Endothelial cell of umbilical vein (primary cell): Measurements from ENCODE around the gene PAX6. TPM values are rescaled to one million over a fixed set of nuclear protein-coding genes. Genes with fewer than 3 reads are reported as not detected.

Experiments used
- BruUV-seq: library from RNA; stranded (reverse); fragments of 400-500 nt; replicated peaks from 2 replicates; lab custom pipeline; 2021; lab: Mats Ljungman, UMichigan
- CTCF ChIA-PET: fragments of 300-600, 350-600 bp; sonication (Branson Sonifier 250); formaldehyde crosslinking; loops from one replicate; lab custom pipeline; 2021; ENCODE audit warnings: antibody characterized with exemption, inconsistent platforms; lab: Charles Lee
- POLR2A ChIA-PET: fragments of 300-600, 350-600 bp; sonication (Branson Sonifier 250); formaldehyde crosslinking; loops from one replicate; lab custom pipeline; 2021; ENCODE audit warnings: antibody characterized with exemption, inconsistent platforms; lab: Charles Lee
- DNase-seq: peaks from one replicate; pipeline ENCODE4 v3.0.0-alpha.2; 2011; ENCODE audit warnings: low read depth, low spot score
- FAIRE-seq: peaks from 2 replicates; lab custom pipeline; 2011; peaks lifted over from hg19 to GRCh38; lab: Jason Lieb, UNC
- H2AFZ ChIP-seq: 2 replicates; pipeline ENCODE4 v1.6.0; 2012; ENCODE audit warnings: low read depth, low read length, control low read depth, inconsistent platforms
- H3K27ac ChIP-seq: 2 replicates; pipeline ENCODE4 v1.5.1; 2011; ENCODE audit warnings: low read depth, mild to moderate bottlenecking, control low read depth, low read length, moderate library complexity; ENCODE audit not compliant: insufficient read depth
- H3K27me3 ChIP-seq, 2 experiments: 2 replicates each; pipeline versions ENCODE4 v1.6.0 to v1.6.1; 2011; ENCODE audit warnings: low read length in 2 of 2, mixed read lengths in 1 of 2; ENCODE audit not compliant: control insufficient read depth in 2 of 2, insufficient read depth in 2 of 2
- H3K36me3 ChIP-seq, 2 experiments: 2 replicates in 1 of 2; 3 replicates in 1 of 2; pipeline ENCODE4 v1.5.1; 2011; ENCODE audit warnings: low read length in 2 of 2, mild to moderate bottlenecking in 1 of 2, moderate library complexity in 1 of 2; ENCODE audit not compliant: control insufficient read depth in 2 of 2, insufficient read depth in 2 of 2; ENCODE audit errors: extremely low read depth in 1 of 2
- H3K4me1 ChIP-seq: 3 replicates; pipeline ENCODE4 v1.5.1; 2011; ENCODE audit warnings: mild to moderate bottlenecking, low read length; ENCODE audit not compliant: control insufficient read depth, insufficient read depth; ENCODE audit errors: extremely low read depth
- H3K4me2 ChIP-seq: 2 replicates; pipeline ENCODE4 v1.6.1; 2011; ENCODE audit warnings: low read length, control low read depth, mixed read lengths; ENCODE audit not compliant: insufficient read depth
- H3K4me3 ChIP-seq, 3 experiments: fragments of 200-600 bp in 1 of 3; sonication (generic), shearing (Covaris generic) in 1 of 3; replicated peaks in 1 of 3; 2 replicates each; pipeline ENCODE4 v1.5.1; 2011 to 2016; ENCODE audit warnings: control low read depth in 3 of 3, low read length in 3 of 3, mild to moderate bottlenecking in 2 of 3, inconsistent platforms in 1 of 3, low read depth in 1 of 3, moderate library complexity in 1 of 3; ENCODE audit not compliant: insufficient read depth in 1 of 3
- H3K79me2 ChIP-seq: 2 replicates; pipeline ENCODE4 v1.6.0; 2012; ENCODE audit warnings: low read length, inconsistent platforms; ENCODE audit not compliant: control insufficient read depth, insufficient read depth
- H3K9ac ChIP-seq: replicated peaks from 2 replicates; pipeline ENCODE3; 2011; ENCODE audit warnings: low read length, control low read depth; ENCODE audit not compliant: insufficient read depth; ENCODE audit errors: extremely low read depth
- H3K9me1 ChIP-seq: replicated peaks from 3 replicates; pipeline ENCODE4 v1.6.0; 2011; ENCODE audit warnings: mild to moderate bottlenecking, low read length; ENCODE audit not compliant: control insufficient read depth, insufficient read depth; ENCODE audit errors: extremely low read depth
- H3K9me3 ChIP-seq: replicated peaks from 2 replicates; pipeline ENCODE4 v1.5.1; 2012; ENCODE audit warnings: low read length, inconsistent platforms; ENCODE audit not compliant: control insufficient read depth, insufficient read depth
- H4K20me1 ChIP-seq: replicated peaks from 2 replicates; pipeline ENCODE3; 2011; ENCODE audit warnings: mild to moderate bottlenecking, low read length; ENCODE audit not compliant: control insufficient read depth, insufficient read depth; ENCODE audit errors: extremely low read depth
- EZH2 ChIP-seq: IDR thresholded peaks from 2 replicates; pipeline ENCODE4 v1.6.1; 2012; ENCODE audit warnings: borderline replicate concordance, low read depth, mild to moderate bottlenecking, moderate library complexity, low read length, inconsistent platforms; ENCODE audit not compliant: severe bottlenecking
- FOS ChIP-seq: IDR thresholded peaks from 2 replicates; pipeline ENCODE4 v1.6.1; 2011; ENCODE audit warnings: mild to moderate bottlenecking, low read length, moderate library complexity, borderline replicate concordance; ENCODE audit not compliant: insufficient read depth
- GATA2 ChIP-seq: IDR thresholded peaks from 2 replicates; pipeline ENCODE4 v1.7.0; 2011; ENCODE audit warnings: low read depth, mild to moderate bottlenecking, moderate library complexity, mixed read lengths, low read length; ENCODE audit not compliant: insufficient read length, insufficient read depth
- JUN ChIP-seq: IDR thresholded peaks from 2 replicates; pipeline ENCODE4 v1.6.1; 2011; ENCODE audit warnings: borderline replicate concordance, low read depth; ENCODE audit not compliant: insufficient read length, insufficient read depth
- MYC ChIP-seq: IDR thresholded peaks from one replicate; pipeline ENCODE4 v1.6.1; 2011; ENCODE audit warnings: mild to moderate bottlenecking, low read depth, low read length
- POLR2A ChIP-seq: IDR thresholded peaks from 2 replicates; pipeline ENCODE4 v1.6.1; 2012; ENCODE audit warnings: low read depth, mild to moderate bottlenecking, control low read depth, low read length
- POLR2AphosphoS5 ChIP-seq: IDR thresholded peaks from 2 replicates; pipeline ENCODE4 v1.6.1; 2012; ENCODE audit warnings: low read depth, mild to moderate bottlenecking, control low read depth, low read length, moderate library complexity; ENCODE audit not compliant: insufficient read depth
- dilution Hi-C: fragments of 300-500 bp; cut with MboI; formaldehyde crosslinking; loops from one replicate; pipeline ENCODE4 v1.15.0; 2019; ENCODE audit warnings: low sequenced_read_pairs; ENCODE audit not compliant: extremely low pct_ligation_motif_present
- intact Hi-C: fragments of 100-400 bp; cut with micrococcal nuclease; formaldehyde crosslinking; loops from one replicate; pipeline ENCODE4 v1.10.0; 2022
- polyA plus RNA-seq, 4 experiments: library from polyadenylated mRNA; depleted of rRNA in 3 of 4; stranded (reverse) in 3 of 4; unstranded in 1 of 4; fragments of >200 nt; gene quantifications; 2 replicates each; pipeline versions ENCODE4 v1.2.1 to v1.2.3, GENCODE V29; 2011 to 2012; ENCODE audit warnings: missing spikeins in 1 of 4
- total RNA-seq: library from RNA; stranded (reverse); gene quantifications from 2 replicates; pipeline ENCODE4 v1.2.3, GENCODE V29; 2021
- TF ChIP-seq, protein P1 (sequence below): IDR thresholded peaks from 2 replicates; pipeline ENCODE4 v1.6.1; 2011; ENCODE audit not compliant: insufficient read depth, insufficient read length
- TF ChIP-seq, protein P2 (sequence below), 2 donors: IDR thresholded peaks; 1 replicate in 1 of 2; 2 replicates in 1 of 2; pipeline ENCODE4 v1.5.1; 2011; ENCODE audit warnings: low read length in 2 of 2, mild to moderate bottlenecking in 2 of 2, moderate library complexity in 2 of 2, control low read depth in 1 of 2, inconsistent platforms in 1 of 2, low read depth in 1 of 2; ENCODE audit not compliant: insufficient read depth in 1 of 2; ENCODE audit errors: extremely low read depth in 1 of 2

Gene PAX6
- total and polyA plus RNA-seq, 2 donors (not counting 3 experiments of a cell fraction or from before 2014, with no cell fraction given) = not detected

DNA sequence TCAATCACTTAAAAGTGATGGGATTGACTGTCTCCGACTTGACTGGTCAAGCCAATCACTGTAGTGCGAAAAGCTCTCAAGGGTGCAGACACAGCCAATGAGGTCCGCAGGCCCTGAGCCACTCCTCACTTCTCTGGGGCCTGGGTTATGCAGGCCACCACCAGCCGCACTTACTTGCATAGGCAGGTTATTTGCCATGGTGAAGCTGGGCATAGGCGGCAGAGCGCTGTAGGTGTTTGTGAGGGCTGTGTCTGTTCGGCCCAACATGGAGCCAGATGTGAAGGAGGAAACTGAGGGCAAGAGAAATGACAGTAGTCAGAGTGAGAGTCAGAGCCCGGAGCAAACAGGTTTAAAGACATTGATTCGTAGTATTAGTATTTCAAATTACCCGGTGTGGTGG is 17.9 kb downstream of the PAX6 start:
- H3K27ac ChIP-seq = no peak overlapping the region
- no peak overlapping the region for H3K4me2 ChIP-seq
- ChIA-PET CTCF (no interaction called here), POLR2A (no interaction called here)
- H3K4me1 ChIP-seq = no peaks in the 10 kb centered on the region
- no peak for FAIRE-seq
- H3K36me3 ChIP-seq = no peaks in the 10 kb centered on the region
- H3K27me3 ChIP-seq = peaks cover 42 to 53% of the 10 kb centered on the region in 2 experiments
- DNase-seq = no peak
- dilution Hi-C loops (no loop called here), intact Hi-C loops (loop anchor here (10.0 kb wide), 1 partner anchor 398 kb away; no protein-coding TSS in a partner anchor)
- H3K79me2 ChIP-seq = no peaks in the 10 kb centered on the region
- TF ChIP-seq MYC (no peak), POLR2A (no peak), GATA2 (no peak), POLR2AphosphoS5 (no peak), FOS (no peak), EZH2 (no peak)
- TF ChIP-seq, protein P1, sequence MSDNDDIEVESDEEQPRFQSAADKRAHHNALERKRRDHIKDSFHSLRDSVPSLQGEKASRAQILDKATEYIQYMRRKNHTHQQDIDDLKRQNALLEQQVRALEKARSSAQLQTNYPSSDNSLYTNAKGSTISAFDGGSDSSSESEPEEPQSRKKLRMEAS = no peak
- no peak overlapping the region for H3K9ac ChIP-seq
- H3K9me3 ChIP-seq = no peaks in the 10 kb centered on the region
- no TSS peak for BruUV-seq
- no peak overlapping the region for H3K4me3 ChIP-seq
- no peaks in the 10 kb centered on the region for H3K9me1 ChIP-seq
- H4K20me1 ChIP-seq = no peaks in the 10 kb centered on the region
- no peak overlapping the region for H2AFZ ChIP-seq

DNA sequence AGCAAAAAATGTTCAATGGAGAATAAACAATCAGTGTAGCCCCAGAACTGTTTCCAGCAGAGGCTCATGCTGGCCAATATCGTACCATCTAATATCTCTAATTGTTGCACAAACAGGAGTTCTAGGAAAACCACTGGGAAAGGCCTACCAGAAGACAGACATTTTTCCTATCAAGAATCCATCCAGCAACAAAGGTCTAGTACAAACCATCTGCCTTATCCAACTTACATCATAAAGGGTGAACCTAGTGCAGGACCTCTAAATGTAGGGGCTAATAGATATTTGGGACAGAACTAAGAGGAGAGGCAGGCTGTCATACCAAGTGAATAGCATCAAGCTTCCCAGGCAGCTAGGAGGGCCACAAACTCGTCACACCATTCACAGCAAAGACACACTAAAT is 18.7 kb downstream of the PAX6 start:
- no peak for TF ChIP-seq JUN
- TF ChIP-seq GATA2 = no peak
- TF ChIP-seq FOS = no peak
- no peak for TF ChIP-seq POLR2A
- TF ChIP-seq MYC = no peak
- no peak for TF ChIP-seq EZH2
- TF ChIP-seq, protein P2, sequence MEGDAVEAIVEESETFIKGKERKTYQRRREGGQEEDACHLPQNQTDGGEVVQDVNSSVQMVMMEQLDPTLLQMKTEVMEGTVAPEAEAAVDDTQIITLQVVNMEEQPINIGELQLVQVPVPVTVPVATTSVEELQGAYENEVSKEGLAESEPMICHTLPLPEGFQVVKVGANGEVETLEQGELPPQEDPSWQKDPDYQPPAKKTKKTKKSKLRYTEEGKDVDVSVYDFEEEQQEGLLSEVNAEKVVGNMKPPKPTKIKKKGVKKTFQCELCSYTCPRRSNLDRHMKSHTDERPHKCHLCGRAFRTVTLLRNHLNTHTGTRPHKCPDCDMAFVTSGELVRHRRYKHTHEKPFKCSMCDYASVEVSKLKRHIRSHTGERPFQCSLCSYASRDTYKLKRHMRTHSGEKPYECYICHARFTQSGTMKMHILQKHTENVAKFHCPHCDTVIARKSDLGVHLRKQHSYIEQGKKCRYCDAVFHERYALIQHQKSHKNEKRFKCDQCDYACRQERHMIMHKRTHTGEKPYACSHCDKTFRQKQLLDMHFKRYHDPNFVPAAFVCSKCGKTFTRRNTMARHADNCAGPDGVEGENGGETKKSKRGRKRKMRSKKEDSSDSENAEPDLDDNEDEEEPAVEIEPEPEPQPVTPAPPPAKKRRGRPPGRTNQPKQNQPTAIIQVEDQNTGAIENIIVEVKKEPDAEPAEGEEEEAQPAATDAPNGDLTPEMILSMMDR (IDR thresholded peaks at IDR 0.05; ENCODE audit: extremely low read depth in 1 of 2, insufficient read depth in 1 of 2, low read depth in 1 of 2, low read length in 2 of 2) = no peak
- no peak for TF ChIP-seq POLR2AphosphoS5
- TF ChIP-seq, protein P1 = no peak
- CTCF ChIA-PET = no interaction called here
- no TSS peak for BruUV-seq

More for the DNA sequence above, 18.7 kb downstream of the PAX6 start:
- Histone ChIP-seq H3K27ac (no peak overlapping the region), H3K9me1 (no peaks in the 10 kb centered on the region), H3K9me3 (no peaks in the 10 kb centered on the region), H3K27me3 (peaks cover 35 to 45% of the 10 kb centered on the region in 2 experiments), H3K79me2 (no peaks in the 10 kb centered on the region), H3K36me3 (no peaks in the 10 kb centered on the region), H2AFZ (no peak overlapping the region), H4K20me1 (no peaks in the 10 kb centered on the region), H3K9ac (no peak overlapping the region), H3K4me2 (no peak overlapping the region), H3K4me3 (no peak overlapping the region), H3K4me1 (no peaks in the 10 kb centered on the region)
- DNase-seq (no peak), FAIRE-seq (no peak)
- dilution Hi-C loops (no loop called here), intact Hi-C loops (loop anchor here (10.0 kb wide), 1 partner anchor 398 kb away; no protein-coding TSS in a partner anchor)
- POLR2A ChIA-PET = no interaction called here
